Neural cell (in vitro differentiated cells): Measurements from ENCODE around the gene NBEA. TPM values are rescaled to one million over a fixed set of nuclear protein-coding genes. Genes with fewer than 3 reads are reported as not detected.

ENCODE experiments used
- H2AFZ ChIP-seq: fragments of 200-600, 300-800 bp; sonication (generic), shearing (Covaris generic); 2 replicates; pipeline ENCODE4 v1.6.0; 2014; ENCODE audit warnings: low read depth, mild to moderate bottlenecking, antibody characterized with exemption, low read length, moderate library complexity
- H3F3A ChIP-seq: fragments of 200-600 bp; shearing (Covaris generic); 2 replicates; pipeline ENCODE4 v1.6.1; 2016; ENCODE audit warnings: mild to moderate bottlenecking, moderate library complexity, mixed read lengths, antibody characterized with exemption, low read length; ENCODE audit not compliant: insufficient read depth, poor library complexity, severe bottlenecking
- H3K27ac ChIP-seq: fragments of 200-600, 300-800 bp; sonication (generic), shearing (Covaris generic); 2 replicates; pipeline ENCODE4 v1.5.1; 2014; ENCODE audit warnings: mild to moderate bottlenecking, low read length, moderate library complexity
- H3K27me3 ChIP-seq: fragments of 300-800, 200-600 bp; sonication (generic), shearing (Covaris generic); 2 replicates; pipeline ENCODE4 v1.6.0; 2014; ENCODE audit warnings: mild to moderate bottlenecking, low read depth, low read length, moderate library complexity; ENCODE audit not compliant: insufficient read depth
- H3K36me3 ChIP-seq: fragments of 300-800, 200-600 bp; sonication (generic), shearing (Covaris generic); 2 replicates; pipeline ENCODE4 v1.5.1; 2014; ENCODE audit warnings: mild to moderate bottlenecking, antibody characterized with exemption, low read length, moderate library complexity; ENCODE audit not compliant: insufficient read depth
- H3K4me2 ChIP-seq: fragments of 300-800, 200-600 bp; sonication (generic), shearing (Covaris generic); 2 replicates; pipeline ENCODE4 v1.6.0; 2014; ENCODE audit warnings: mild to moderate bottlenecking, low read length
- H3K4me3 ChIP-seq: fragments of 300-800, 200-600 bp; sonication (generic), shearing (Covaris generic); 2 replicates; pipeline ENCODE4 v1.5.1; 2014; ENCODE audit warnings: mild to moderate bottlenecking, low read length, moderate library complexity
- H3K79me2 ChIP-seq: fragments of 200-600 bp; shearing (Covaris generic); replicated peaks from 2 replicates; pipeline ENCODE4 v1.6.0; 2014; ENCODE audit warnings: mild to moderate bottlenecking, low read length, moderate library complexity; ENCODE audit not compliant: insufficient read depth
- H3K9ac ChIP-seq: fragments of 300-800, 200-600 bp; sonication (generic), shearing (Covaris generic); 2 replicates; pipeline ENCODE4 v1.6.1; 2016; ENCODE audit warnings: mild to moderate bottlenecking, low read length, mixed read lengths
- H3K9me2 ChIP-seq: fragments of 200-600 bp; shearing (Covaris generic); 2 replicates; pipeline ENCODE4 v1.6.1; 2016; ENCODE audit warnings: mild to moderate bottlenecking, low read length, mixed read lengths; ENCODE audit not compliant: insufficient read depth
- H3K9me3 ChIP-seq: fragments of 200-600, 300-800 bp; sonication (generic), shearing (Covaris generic); 2 replicates; pipeline ENCODE4 v1.6.1; 2016; ENCODE audit warnings: mild to moderate bottlenecking, mixed run types, low read length, moderate library complexity, mixed read lengths
- H4K20me1 ChIP-seq: fragments of 200-600 bp; shearing (Covaris generic); 2 replicates; pipeline ENCODE4 v1.6.1; 2016; ENCODE audit warnings: mild to moderate bottlenecking, mixed run types; ENCODE audit not compliant: insufficient read depth
- CTCF ChIP-seq: fragments of 450-650 bp; IDR thresholded peaks from 2 replicates; pipeline ENCODE4 v1.5.1; 2014; ENCODE audit warnings: antibody characterized with exemption, mild to moderate bottlenecking, moderate library complexity; ENCODE audit not compliant: poor library complexity, severe bottlenecking
- EP300 ChIP-seq: fragments of 450-650 bp; conservative IDR thresholded peaks from 2 replicates; pipeline ENCODE4 v1.6.1; 2014; ENCODE audit warnings: antibody characterized with exemption, mild to moderate bottlenecking, moderate library complexity; ENCODE audit not compliant: poor library complexity, severe bottlenecking
- EZH2 ChIP-seq: fragments of 200-600, 300-800 bp; shearing (Covaris generic), sonication (generic); IDR thresholded peaks from 2 replicates; pipeline ENCODE4 v1.6.1; 2014; ENCODE audit warnings: antibody characterized with exemption, low read length, borderline replicate concordance, mild to moderate bottlenecking; ENCODE audit not compliant: insufficient read depth, poor library complexity, severe bottlenecking
- MXI1 ChIP-seq: fragments of 450-650 bp; conservative IDR thresholded peaks from 2 replicates; pipeline ENCODE4 v1.6.1; 2014; ENCODE audit warnings: antibody characterized with exemption, mild to moderate bottlenecking; ENCODE audit not compliant: poor library complexity, severe bottlenecking
- POLR2AphosphoS5 ChIP-seq: IDR thresholded peaks from 2 replicates; pipeline ENCODE4 v1.6.1; 2012
- RAD21 ChIP-seq: fragments of 450-650 bp; conservative IDR thresholded peaks from 2 replicates; pipeline ENCODE4 v1.6.1; 2014; ENCODE audit warnings: antibody characterized with exemption, mild to moderate bottlenecking, moderate library complexity
- SMC3 ChIP-seq: fragments of 450-650 bp; conservative IDR thresholded peaks from 2 replicates; pipeline ENCODE4 v1.6.1; 2014; ENCODE audit warnings: antibody characterized with exemption, mild to moderate bottlenecking, moderate library complexity; ENCODE audit not compliant: poor library complexity
- TAF1 ChIP-seq: IDR thresholded peaks from 2 replicates; pipeline ENCODE4 v1.6.1; 2012; ENCODE audit warnings: low read depth
- polyA plus RNA-seq: library from polyadenylated mRNA; depleted of rRNA; stranded (reverse); fragments of >200 nt; gene quantifications from 2 replicates; pipeline ENCODE4 v1.2.3, GENCODE V29; 2014
- TF ChIP-seq, protein P1 (sequence below): IDR thresholded peaks from 2 replicates; pipeline ENCODE4 v1.6.1; 2012; ENCODE audit warnings: borderline replicate concordance

Gene NBEA
- polyA plus RNA-seq, 1 donor from 2014 or later = 55.8 TPM

DNA sequence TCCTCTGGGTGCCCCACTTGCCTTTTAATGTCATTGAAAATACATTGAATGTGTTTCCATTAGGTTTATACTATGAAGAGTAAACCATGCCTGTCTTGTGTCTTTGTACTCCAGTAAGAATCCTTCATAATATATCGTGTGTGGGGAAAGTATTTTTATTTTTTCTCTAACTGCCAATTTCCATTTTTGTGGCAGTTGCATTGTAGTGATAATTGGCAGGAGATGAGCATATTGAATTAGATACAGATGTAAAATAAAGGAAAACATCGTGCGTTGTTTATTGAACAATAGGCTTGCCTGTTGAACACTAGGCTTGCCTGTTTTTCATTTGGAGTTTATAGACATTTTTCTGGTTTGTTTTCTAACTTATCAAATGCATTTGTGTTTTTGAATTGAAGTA, 218.8 kb downstream of the NBEA start:
- no peak for TF ChIP-seq POLR2AphosphoS5
- no peak for TF ChIP-seq CTCF
- no peak for TF ChIP-seq TAF1
- TF ChIP-seq, protein P1, sequence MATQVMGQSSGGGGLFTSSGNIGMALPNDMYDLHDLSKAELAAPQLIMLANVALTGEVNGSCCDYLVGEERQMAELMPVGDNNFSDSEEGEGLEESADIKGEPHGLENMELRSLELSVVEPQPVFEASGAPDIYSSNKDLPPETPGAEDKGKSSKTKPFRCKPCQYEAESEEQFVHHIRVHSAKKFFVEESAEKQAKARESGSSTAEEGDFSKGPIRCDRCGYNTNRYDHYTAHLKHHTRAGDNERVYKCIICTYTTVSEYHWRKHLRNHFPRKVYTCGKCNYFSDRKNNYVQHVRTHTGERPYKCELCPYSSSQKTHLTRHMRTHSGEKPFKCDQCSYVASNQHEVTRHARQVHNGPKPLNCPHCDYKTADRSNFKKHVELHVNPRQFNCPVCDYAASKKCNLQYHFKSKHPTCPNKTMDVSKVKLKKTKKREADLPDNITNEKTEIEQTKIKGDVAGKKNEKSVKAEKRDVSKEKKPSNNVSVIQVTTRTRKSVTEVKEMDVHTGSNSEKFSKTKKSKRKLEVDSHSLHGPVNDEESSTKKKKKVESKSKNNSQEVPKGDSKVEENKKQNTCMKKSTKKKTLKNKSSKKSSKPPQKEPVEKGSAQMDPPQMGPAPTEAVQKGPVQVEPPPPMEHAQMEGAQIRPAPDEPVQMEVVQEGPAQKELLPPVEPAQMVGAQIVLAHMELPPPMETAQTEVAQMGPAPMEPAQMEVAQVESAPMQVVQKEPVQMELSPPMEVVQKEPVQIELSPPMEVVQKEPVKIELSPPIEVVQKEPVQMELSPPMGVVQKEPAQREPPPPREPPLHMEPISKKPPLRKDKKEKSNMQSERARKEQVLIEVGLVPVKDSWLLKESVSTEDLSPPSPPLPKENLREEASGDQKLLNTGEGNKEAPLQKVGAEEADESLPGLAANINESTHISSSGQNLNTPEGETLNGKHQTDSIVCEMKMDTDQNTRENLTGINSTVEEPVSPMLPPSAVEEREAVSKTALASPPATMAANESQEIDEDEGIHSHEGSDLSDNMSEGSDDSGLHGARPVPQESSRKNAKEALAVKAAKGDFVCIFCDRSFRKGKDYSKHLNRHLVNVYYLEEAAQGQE = no peak
- TF ChIP-seq EP300 = no peak
- TF ChIP-seq RAD21 = no peak
- TF ChIP-seq SMC3 = no peak
- TF ChIP-seq EZH2 = no peak
- TF ChIP-seq MXI1 = no peak

GRCh38 chr13:35162420-35162819, 220.3 kb downstream of the NBEA start:
- Histone ChIP-seq H4K20me1 (no peaks in the 10 kb centered on the region), H2AFZ (no peak overlapping the region), H3K27me3 (no peaks in the 10 kb centered on the region), H3K27ac (no peak overlapping the region), H3F3A (no peaks in the 10 kb centered on the region), H3K4me3 (no peak overlapping the region), H3K36me3 (no peaks in the 10 kb centered on the region), H3K9me3 (no peaks in the 10 kb centered on the region), H3K79me2 (no peaks in the 10 kb centered on the region), H3K9ac (no peak overlapping the region), H3K9me2 (no peaks in the 10 kb centered on the region), H3K4me2 (no peak overlapping the region)
- TF ChIP-seq CTCF (no peak), MXI1 (no peak), EP300 (no peak), EZH2 (no peak), POLR2AphosphoS5 (no peak), TAF1 (no peak), SMC3 (no peak), RAD21 (no peak)
- TF ChIP-seq, protein P1 = no peak

More for the DNA sequence above, 218.8 kb downstream of the NBEA start:
- no peak overlapping the region for H2AFZ ChIP-seq
- no peak overlapping the region for H3K9ac ChIP-seq
- no peak overlapping the region for H3K4me2 ChIP-seq
- no peaks in the 10 kb centered on the region for H3K9me3 ChIP-seq
- H3K79me2 ChIP-seq = no peaks in the 10 kb centered on the region
- H3K27me3 ChIP-seq = no peaks in the 10 kb centered on the region
- no peak overlapping the region for H3K4me3 ChIP-seq
- H4K20me1 ChIP-seq = no peaks in the 10 kb centered on the region
- H3K27ac ChIP-seq = no peak overlapping the region
- H3F3A ChIP-seq = no peaks in the 10 kb centered on the region
- H3K9me2 ChIP-seq = no peaks in the 10 kb centered on the region
- H3K36me3 ChIP-seq = no peaks in the 10 kb centered on the region
